Stimulated activated CD8-positive, alpha-beta memory T cell treated with anti-CD3 and anti-CD28 coated beads, Interleukin-15, amount 100 ng/mL, for 24 hours (primary cell): ENCODE data around the gene LRPAP1.

Source experiments
- DNase-seq: peaks from one replicate; pipeline ENCODE4 v3.0.0-alpha.2; 2020; ENCODE audit warnings: low read depth

The LRPAP1 gene

DNA sequence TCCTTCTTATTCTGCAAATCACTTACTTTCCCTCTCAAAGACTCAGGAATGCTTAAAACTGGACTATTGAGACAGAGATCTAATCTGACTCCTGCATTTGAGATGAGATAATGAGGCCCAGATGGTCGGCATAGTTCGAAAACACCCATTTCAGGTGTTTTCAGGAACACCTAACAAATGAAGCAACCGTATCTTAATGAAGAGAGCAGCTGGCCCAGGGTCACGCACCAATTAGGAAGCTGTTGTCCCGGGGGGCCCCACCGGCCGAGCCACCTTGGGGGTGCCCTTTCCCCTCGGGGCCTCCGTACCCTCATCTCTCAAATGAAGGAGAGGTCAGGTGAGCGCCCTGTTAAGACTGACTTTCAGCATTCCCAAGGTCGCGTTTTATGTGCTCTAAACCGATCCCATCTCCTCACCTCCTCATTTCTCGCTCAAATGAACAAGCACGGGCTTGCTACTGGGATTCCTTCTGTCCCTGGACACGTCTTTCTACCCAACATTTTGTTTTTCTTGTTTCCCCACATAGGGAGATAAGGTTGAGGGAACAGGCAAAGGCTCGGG lies 824 bp downstream of the LRPAP1 start:
- no peak for DNase-seq

DNA sequence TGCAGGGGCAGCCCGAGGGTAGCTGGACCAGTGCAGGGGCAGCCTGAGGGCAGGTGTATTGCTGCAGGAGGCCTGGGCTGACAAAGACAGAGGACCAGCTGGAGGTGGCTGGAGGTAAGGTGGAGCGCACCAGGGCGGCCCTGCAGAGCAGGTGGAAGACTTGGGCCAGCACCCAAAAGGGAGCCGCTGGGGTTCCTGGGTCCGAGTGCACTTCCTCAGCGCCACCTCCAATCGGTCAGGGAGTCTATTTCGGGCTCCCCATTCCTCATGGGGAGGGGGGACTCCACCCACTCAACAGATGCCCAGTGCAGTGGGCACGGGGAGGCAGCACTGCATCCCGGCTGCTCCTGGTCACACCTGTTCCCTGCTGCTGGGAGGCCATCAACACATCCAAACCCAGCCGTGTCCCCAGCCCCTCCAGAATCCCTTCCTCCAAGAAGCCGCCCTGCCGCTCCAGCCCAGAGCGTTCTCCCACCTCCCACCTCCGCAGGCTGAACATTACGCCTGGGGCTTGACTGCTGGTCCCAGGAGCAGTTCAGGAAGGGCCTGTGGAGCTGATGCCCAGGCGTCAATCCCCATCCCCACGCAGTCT lies 1.5 kb downstream of the LRPAP1 start:
- DNase-seq, result no peak

DNA sequence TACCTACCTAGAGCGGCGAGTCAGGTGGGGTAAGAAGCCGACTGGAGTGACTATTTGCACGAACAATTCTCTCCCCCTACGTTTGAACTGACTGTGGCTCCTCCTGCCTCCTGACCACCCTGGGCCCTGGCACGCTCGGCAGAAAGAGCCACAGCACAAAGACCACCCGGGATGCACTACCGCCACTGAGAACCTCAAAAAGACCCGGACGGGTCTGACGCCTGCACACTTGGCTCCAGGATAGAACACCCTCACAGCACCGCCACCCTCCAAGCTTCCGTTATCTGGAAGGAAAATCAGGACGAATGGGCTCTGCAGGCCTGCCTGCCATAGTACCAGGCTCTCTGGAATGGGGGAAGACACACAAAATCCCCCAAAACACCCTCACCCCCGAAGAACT lies 2.2 kb downstream of the LRPAP1 start:
- no peak for DNase-seq

DNA sequence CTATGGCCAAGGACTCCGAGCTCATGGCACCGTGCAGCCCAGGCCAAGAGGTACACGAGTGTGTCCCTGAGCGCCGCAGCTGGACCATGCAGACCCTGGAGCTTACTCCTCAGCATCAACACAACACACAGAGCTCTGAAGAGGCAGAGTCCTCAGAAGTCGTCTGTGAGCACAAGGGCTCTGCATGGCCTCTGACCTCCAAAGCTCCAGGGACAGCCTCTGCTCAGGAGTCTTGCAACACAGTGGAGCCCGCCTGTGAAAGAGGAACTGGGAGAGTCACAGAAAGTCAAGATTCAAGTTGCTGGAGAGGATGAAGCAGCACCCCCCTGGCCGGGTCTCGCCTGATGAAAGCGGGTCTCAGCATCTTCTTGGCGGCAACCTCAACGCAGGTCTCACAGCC lies 2.9 kb downstream of the LRPAP1 start:
- DNase-seq, result no peak

DNA sequence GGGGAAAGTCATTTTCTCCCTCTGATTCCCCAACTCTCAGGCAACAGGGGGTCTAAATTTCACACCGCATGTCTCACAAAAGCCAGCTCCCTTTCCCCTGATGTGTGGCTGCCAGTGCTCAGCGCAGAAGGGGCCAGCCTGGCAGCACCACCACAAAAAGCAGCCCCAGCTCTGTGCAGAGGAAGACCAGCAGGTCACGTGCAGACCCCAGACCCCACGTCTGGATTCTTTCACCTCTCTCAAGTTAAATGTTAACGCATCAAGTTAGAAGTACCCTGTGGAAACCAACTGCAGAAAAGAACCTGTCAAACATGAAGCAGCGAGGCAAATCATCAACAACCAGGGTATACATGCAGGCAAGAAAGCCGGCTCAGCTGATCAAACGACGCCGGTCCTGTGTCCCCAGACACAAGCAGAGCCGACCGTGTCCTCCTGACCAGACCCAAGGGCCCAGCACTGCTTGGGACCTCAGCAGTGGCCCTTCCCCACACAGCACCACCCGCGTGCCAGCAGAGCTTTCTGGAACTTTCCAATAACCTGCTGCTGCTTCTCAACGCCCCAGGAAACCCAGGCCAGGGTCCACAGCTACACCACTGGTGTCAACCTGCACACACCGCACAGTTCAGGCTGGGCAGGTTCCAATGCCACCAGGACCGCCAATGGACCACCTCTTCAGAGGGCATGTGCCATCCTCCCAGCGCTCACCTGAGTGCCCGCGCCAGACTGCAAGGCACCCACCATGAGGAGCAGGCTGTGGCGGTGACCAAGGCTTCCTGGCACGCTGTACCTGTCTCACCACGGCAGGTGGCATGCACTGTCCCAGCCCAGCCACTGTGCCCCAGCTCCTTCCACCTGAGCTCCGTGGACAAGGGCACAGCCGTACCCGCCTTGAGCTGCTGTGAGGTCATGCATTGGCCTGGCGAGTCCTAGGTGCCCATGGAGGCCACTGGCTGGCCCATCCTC lies 4.0 kb downstream of the LRPAP1 start:
- no peak for DNase-seq

DNA sequence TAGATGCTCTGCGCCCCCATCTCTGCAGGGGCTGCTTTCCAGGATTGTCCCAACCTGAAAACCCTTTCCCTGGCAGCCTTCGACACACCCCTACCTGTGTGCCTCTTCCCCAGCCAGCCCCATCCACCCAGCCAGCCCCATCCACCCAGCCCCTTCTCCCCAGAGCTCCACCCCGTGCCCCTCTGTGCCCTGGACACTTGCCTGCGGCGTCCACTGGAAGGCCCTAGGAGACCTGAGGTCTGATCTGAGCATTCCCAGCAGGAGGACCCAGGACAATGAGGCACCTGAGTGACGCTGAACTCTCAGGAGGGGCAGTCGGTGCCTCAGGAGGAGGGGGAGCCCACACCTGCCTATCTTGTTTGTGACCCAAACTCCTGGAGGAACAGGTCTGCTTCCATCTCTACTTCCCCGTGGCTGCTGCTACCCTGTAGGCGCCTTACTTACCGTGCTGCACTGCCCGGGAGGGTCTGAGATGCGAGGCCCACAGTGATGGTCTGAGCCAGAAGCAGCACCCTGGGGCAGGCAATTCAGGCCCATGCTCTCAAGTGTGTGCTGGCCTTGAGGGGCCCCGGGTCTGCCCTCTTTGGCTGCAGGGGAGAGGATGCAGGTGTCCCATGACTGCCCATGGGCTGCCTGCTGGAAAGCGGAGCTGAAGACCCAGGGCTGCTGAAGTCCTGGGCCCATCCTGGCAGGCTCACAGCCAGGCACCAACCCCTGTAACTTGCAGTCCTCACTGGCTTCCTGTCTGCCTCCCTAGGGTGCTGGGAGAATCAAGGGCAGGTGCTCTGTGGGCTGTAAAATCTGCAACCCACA lies 4.9 kb downstream of the LRPAP1 start:
- DNase-seq, result no peak

DNA sequence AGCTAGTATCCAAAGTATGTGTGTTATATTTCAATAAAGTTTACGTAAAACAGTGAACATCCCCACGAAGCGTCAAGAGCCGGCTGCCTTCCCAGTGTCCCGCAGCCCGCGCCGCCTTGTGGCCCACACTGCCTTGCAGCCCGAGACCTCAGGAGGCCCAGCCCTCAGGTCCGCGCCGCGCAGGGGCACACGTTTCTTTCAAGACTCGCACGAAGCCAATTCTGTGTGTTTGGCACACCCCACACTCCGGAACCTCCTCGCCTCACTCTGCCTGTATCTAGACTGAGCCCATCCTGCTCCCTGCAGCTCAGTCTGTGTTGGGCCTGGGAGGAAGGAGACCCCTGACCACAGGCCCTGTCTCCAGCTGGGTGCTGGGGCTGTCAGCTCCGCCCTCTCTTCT lies 5.8 kb downstream of the LRPAP1 start:
- no peak for DNase-seq

DNA sequence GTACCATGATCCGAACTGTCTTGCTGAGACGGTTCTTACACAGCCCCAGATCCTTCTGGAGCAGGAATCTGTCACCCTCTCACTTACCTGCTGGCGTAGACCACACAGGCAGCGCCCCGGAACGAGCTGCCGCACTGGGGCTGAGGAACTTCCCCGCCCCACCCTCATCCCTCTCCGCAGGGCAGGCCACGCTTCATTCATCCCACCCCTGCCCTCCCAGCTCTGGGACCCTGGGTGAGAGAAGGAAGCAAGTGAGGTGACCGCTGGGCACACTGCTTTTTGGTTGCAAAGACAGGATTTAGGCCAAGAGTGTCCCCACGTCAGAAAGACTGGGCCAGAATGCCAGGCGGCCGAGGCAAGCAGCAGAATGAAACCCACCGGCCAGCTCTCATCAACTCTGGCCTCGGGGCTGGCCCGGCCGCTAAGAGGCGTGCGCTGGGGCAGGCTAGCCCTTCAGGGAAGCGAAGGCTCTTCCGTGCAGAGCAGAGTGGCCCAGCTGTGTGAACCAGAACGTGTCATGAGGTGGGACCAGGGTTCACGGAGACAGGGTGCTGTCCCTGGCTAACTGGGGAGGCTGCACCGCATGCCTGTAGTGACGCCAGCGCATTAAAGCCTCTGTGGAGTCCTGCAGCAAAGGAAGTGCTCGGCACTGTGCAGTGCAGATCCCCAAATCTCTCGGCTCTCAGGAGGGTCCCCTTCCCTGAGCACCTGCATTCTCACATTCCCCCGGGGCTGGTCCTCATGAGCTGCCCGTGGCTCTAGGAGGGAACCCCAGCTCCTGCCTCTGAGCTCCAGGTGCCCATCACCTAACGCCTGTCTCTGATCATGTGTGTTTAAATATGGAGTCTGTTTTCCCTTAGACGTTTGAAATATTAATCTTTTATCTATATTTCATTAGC lies 6.4 kb downstream of the LRPAP1 start:
- DNase-seq, result no peak

DNA sequence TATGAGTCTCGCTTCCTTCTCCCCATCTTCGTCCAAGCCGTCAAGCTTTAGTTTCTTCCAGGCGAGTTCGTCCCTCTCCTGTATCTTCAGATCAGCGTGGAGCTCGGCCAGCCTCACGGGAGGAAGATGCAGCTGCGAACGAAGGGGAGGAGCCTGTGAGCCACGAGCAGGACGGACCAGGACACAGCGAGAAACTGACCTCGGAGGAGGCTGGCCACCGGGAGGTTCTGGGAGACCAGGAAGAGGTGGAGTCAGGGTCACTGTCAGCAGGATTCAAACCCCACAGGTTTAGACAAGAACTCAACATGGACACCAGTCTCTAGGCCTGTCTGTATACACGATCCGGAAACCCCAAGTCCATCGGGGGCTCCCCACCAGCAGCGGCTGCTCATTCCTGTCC lies 7.3 kb downstream of the LRPAP1 start:
- no peak for DNase-seq

DNA sequence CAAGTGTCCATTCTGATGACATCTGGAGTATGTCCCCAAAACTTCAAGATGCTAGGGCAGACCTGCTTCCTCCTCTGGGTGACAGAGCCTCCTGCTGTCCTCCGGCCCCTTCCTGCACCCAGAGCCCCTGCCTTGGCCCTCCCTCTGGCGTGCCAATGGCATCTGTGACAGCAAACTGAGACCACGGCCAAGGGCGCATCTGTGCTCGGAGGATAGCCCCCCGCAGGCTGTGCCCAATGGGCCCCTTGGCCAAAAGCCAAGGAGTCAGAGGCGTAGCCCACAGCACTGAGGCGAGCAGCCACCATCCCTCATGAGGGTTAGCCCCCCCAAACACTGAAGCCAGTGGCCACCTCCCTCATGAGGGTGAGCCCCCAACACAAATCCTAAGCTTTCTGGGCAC lies 7.9 kb downstream of the LRPAP1 start:
- no peak for DNase-seq

DNA sequence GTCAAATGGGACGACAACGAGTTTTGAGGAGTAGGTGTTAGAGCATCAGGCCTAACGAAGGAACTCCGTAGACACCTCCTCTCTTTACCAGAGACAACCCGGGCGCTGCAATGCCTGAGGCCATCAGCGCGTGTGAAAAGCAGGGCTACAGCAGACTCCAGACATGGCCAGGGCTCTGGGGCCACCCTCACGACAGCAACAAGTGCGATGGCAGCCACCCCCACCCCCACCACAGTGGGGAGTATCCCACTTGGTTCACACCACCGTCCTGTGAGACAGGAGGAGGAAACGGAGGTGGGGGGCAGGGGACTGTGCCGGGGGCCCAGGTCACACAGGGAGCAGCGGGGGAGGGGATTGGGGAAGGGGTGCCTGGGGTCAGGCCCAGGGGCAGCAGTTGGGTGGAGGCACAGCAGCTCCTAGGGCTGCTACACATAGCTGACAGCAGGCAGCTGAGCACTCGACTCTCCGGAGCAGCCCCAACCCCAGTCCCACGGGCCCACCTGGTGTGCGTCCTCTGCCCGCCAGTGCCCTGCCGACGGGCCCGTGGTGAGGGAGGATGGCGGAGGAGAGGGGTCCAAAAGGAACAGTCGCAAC lies 8.5 kb downstream of the LRPAP1 start:
- no peak for DNase-seq

DNA sequence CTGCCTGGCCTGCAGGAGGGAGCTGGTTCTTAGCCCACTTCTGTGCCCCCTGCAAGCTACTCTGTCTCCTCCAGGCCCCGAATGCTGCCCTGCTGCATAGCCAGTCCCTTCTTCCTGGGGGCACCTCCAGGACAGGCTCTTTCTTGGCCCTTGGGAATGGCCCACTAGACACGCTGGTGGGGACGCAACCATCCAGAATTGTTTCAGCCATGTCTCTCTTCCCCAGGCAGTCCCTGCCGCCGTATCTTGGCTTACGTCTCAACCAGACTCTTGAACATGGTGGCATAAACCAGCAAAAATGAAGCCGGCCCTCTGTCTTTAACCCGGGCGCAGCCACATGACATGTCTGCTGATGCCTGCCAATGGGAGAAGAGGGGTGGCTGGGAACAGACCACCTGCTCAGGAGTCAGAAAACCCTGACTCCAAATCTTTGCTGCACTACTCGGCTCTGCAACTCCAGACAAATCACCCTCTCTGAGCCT lies 9.0 kb downstream of the LRPAP1 start:
- no peak for DNase-seq

DNA sequence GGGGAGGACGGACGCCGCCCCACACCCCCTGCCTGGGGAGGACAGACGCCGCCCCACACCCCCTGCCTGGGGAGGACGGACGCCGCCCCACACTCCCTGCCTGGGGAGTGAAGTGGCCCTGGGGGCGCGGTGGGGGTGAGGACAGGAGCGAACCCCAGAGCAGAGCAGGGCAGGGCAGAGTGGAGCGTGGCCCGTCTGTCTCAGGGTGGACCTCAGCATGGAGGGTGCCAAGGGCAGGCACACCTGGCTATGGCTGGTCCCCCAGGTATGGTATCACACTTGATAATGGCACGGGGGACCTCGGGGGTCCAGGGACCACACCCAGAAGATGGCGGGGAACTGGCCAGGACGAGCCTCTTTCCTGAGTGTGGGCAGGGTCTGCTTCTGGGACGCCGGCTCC lies 9.6 kb downstream of the LRPAP1 start:
- DNase-seq, result no peak

DNA sequence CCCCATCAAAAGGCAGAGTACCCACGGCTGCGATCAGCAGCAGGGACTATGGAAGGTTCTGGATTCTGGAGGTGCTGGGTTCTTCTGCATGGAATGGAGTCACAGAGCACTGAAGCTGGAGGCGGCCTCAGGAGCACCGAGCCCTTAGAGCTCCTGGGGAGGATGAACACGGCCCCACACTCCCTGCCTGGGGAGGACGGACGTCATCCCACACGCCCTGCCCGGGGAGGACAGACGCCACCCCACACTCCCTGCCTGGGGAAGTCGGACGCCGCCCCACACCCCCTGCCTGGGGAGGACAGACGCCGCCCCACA lies 9.9 kb downstream of the LRPAP1 start:
- DNase-seq, result no peak

DNA sequence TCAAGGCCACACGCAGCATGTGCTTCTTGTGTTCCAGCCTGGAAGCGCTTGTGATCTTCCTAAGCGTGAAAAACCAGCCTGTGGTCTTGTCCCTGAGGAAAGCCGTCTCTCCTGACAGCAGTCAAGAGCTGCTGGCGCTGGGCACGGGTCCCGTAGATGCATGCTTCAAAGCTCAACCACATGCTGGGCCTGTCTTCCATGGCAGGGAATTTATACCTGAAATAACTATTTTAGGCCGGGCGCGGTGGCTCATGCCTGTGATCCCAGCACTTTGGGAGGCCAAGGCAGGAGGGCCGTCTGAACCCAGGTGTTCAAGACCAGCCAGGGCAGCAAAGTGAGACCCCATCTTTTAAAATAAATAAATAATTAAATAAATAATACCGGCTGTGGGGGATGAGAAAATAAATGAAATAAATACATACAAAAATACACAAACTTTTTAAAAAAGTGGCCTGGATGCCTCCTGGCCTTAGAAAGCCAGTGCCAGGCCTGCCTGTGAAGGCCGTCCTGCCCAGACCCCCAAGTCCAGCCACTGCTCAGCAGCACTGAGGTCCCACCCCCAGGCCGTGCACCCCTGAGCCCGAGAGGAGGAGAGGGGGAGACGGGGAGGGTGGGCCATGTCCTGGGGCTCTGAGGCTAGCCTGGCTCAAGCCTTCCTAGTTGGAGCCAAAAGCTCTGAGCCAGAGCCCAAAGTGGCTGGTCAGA lies 10.4 kb downstream of the LRPAP1 start:
- DNase-seq, result no peak

DNA sequence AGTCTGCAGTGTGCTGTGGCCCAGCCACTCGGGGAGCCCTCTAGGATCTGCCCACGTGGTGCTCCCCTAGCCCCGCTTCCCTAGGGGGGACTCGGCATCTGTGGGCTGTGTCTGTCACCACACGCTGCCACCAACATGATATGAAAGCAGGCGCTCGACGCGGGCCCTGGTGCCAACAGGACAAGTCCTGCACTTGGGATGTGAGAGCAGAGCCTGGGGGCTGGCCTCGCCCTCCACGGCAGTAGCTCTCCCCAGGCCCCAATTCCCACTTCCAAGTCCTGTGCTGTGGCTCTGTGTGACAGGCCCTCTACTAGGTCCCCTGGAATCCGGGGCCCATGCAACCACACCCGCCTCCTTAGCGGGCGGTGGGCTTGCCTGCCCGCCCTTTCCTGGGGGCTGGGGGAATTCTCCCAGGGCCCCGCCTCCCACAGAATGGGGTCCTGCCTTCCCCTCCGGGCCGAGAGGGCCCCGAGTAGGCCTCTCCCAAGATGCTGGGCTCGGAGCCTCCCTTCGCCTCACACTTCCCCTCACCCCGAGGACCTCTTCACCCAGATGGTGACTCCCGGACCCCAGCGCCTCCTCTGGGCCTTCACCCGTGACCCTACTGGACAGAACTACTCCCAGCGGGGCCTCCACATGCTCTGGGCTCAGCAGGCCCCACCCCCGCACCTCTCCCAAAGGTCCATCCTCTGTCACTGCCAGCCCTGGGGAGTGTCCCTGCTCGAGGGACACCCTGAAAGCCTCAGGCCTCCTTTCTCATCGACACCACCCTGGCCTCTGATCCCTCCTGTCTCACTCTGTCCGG lies 11.2 kb downstream of the LRPAP1 start:
- no peak for DNase-seq

DNA sequence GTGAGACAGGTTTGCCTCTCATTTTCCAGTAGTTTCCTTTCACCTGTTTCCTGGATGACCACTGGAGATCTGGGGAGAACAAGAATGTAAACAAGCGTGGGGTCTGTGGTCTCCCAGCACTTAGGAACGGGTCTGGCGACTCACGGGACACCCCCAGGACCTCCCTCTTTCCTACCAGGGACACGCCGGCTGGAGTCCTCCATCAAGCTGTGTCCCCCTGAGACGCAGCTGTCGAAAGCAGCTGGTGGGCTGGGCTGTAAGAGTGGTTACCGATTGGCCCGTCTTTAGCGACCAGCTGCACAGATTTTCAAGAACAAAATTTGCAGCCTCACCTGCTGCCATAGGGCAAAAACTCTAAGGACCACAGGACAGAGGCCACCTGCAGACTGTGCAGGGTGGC lies 11.9 kb downstream of the LRPAP1 start:
- no peak for DNase-seq

DNA sequence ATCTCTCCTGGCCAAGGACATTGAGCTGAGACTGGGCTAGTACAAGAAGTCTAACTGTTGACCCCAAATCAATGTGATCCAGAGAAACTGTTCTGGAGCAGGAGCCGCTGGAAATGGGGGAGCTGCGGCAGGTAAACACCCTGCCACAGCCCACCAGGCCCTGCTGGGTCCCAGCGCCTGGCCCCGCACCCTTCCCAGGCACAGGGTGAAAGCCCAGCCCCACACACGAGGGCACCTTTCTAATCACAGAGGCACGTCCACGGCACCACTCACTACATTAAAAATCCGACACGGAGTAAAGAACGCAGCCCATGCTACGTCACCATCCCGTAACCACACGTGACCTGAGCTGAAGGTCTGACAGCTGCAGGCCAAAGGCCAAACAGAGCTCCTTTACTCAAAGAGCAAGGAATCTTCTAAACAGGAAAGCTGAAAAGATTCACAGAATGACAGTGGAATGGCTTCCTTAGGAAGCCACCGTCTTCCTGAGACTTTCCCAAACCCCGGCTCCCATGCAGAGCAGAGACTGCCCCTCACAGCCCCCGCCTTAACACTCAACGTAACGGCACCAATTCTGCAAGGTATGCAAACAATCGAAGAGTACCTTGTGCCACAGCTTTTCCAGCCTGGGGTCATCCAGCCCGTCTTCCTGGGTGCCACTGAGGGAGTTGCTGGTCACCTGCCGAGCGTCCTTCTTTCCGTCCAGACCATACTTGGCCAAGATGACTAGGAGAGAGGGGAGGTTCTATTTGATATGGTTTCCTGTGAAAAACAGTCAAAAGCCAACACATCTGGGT lies 12.6 kb downstream of the LRPAP1 start:
- DNase-seq, result no peak

DNA sequence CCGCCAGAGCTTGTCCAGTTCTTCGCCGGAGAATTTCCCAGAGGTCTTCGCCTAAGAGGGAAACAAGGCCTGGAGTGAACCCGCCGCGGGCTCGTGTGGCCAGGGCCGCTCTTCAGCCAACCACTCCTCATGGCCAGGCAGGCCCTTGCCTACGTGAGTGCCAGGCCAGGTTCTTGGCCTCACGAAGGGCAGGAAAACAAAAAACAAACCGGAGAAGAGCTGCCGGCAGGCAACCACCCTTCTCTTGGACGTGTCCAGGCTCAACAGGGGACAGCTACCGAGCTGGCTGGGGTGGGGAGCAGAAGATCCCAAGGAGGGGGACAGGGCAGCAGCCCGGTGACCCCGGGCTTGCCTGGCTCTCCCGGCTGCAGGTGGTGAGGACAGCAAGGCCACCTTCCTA lies 13.3 kb downstream of the LRPAP1 start:
- DNase-seq, result no peak
